PC-9 (cell line): ENCODE results near the gene POU1F1. TPM values are rescaled to one million over a fixed set of nuclear protein-coding genes. Genes with fewer than 3 reads are reported as not detected.
"Not testable (repeated sequence)": the region's sequence is repeated elsewhere in the genome, so short reads cannot be mapped to it uniquely, and the experiment has no call there.

Experiments
- BruUV-seq: library from RNA; stranded (reverse); fragments of 400-500 nt; replicated peaks from 2 replicates; lab custom pipeline; 2021; lab: Mats Ljungman, UMichigan
- CTCF ChIA-PET: fragments of 300-600 bp; sonication (Branson Sonifier 250); formaldehyde crosslinking; loops from one replicate; lab custom pipeline; 2022; ENCODE audit warnings: antibody characterized with exemption; lab: Charles Lee
- POLR2A ChIA-PET: fragments of 300-600 bp; sonication (Branson Sonifier 250); formaldehyde crosslinking; loops from one replicate; lab custom pipeline; 2022; ENCODE audit warnings: antibody characterized with exemption; ENCODE audit not compliant: unreplicated experiment; lab: Charles Lee
- DNase-seq, 2 experiments: peaks; one replicate each; pipeline versions ENCODE4 v3.0.0 to v3.0.0-alpha.2; 2015 to 2022; ENCODE audit warnings: mixed read lengths in 1 of 2
- H2AFZ ChIP-seq: fragments of 200-600 bp; sonication (generic); 2 replicates; pipeline ENCODE4 v1.8.1; 2017; ENCODE audit warnings: antibody characterized with exemption
- H3F3A ChIP-seq: fragments of 200-600 bp; sonication (generic); 2 replicates; pipeline ENCODE4 v1.8.1; 2017; ENCODE audit warnings: antibody characterized with exemption, mild to moderate bottlenecking, low read depth; ENCODE audit not compliant: insufficient read depth
- H3K27ac ChIP-seq: fragments of 200-600 bp; sonication (generic); 2 replicates; pipeline ENCODE4 v1.6.1; 2016; ENCODE audit warnings: mixed run types
- H3K27me3 ChIP-seq: fragments of 200-600 bp; sonication (generic); 2 replicates; pipeline ENCODE4 v1.6.1; 2016; ENCODE audit warnings: low read depth, mixed run types; ENCODE audit not compliant: insufficient read depth
- H3K36me3 ChIP-seq: fragments of 200-600 bp; sonication (generic); 2 replicates; pipeline ENCODE4 v1.6.1; 2016; ENCODE audit warnings: low read depth, mixed run types
- H3K4me1 ChIP-seq: fragments of 200-600 bp; sonication (generic); replicated peaks from 2 replicates; pipeline ENCODE4 v1.6.1; 2016; ENCODE audit warnings: mixed run types; ENCODE audit not compliant: insufficient read depth
- H3K4me2 ChIP-seq: fragments of 200-600 bp; sonication (generic); 2 replicates; pipeline ENCODE4 v1.6.1; 2017; ENCODE audit warnings: mixed run types
- H3K4me3 ChIP-seq: fragments of 200-600 bp; sonication (generic); 2 replicates; pipeline ENCODE4 v1.6.1; 2016; ENCODE audit warnings: mixed run types
- H3K79me2 ChIP-seq: fragments of 200-600 bp; sonication (generic); 2 replicates; pipeline ENCODE4 v1.6.1; 2017; ENCODE audit warnings: low read depth, mixed run types
- H3K9me2 ChIP-seq: fragments of 200-600 bp; sonication (generic); 2 replicates; pipeline ENCODE4 v1.8.1; 2017; ENCODE audit warnings: mild to moderate bottlenecking; ENCODE audit not compliant: insufficient read depth
- H3K9me3 ChIP-seq: fragments of 200-600 bp; sonication (generic); 2 replicates; pipeline ENCODE4 v1.8.1; 2016; ENCODE audit warnings: low read depth; ENCODE audit not compliant: insufficient read depth
- H4K20me1 ChIP-seq: fragments of 200-600 bp; sonication (generic); 2 replicates; pipeline ENCODE4 v1.8.1; 2017; ENCODE audit not compliant: insufficient read depth
- EZH2 ChIP-seq: fragments of 200-600 bp; sonication (generic); IDR thresholded peaks from 2 replicates; pipeline ENCODE4 v1.8.0; 2017; ENCODE audit warnings: antibody characterized with exemption, low read depth
- intact Hi-C: fragments of 100-400 bp; cut with micrococcal nuclease; formaldehyde crosslinking; loops from one replicate; pipeline ENCODE4 v1.10.0; 2022; ENCODE audit not compliant: unreplicated experiment
- total RNA-seq: library from RNA; stranded (reverse); gene quantifications from 2 replicates; pipeline ENCODE4 v1.2.3, GENCODE V29; 2021
- TF ChIP-seq, protein P1 (sequence below): fragments of 200-600 bp; sonication (generic); conservative IDR thresholded peaks from 2 replicates; pipeline ENCODE4 v1.6.1; 2017; ENCODE audit warnings: mixed run types, antibody characterized with exemption, mild to moderate bottlenecking, moderate library complexity

POU1F1 gene
- total RNA-seq, 1 experiment from 2014 or later = not detected

DNA sequence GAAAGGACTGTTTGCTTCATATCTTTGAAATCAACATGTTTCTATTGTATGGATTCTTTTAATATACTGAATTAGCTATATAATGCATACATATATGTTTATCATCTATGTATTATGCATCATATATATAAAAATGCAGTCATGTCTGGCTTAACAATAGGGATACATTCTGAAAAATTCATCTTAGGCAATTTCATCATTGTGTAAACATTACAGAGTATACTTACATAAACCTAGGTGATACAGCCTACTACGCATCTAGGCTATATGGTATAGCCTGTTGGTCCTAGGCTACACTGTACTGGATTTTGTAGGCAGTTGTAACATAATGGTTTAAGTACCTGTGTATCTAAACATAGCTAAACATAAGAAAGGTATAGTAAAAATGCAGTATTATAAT lies 27.6 kb downstream of the POU1F1 start:
- Histone ChIP-seq H3K9me3 (no peaks in the 10 kb centered on the region; the same call in 1 of the 2 replicates), H3K9me2 (no peaks in the 10 kb centered on the region), H3K4me2 (no peak overlapping the region), H4K20me1 (no peaks in the 10 kb centered on the region; the same call in none of the 2 replicates), H3K27me3 (no peaks in the 10 kb centered on the region), H2AFZ (no peak overlapping the region), H3K27ac (no peak overlapping the region), H3K4me3 (no peak overlapping the region), H3K36me3 (peaks cover 59% of the 10 kb centered on the region), H3K79me2 (peaks cover 25% of the 10 kb centered on the region), H3F3A (0 out of 2 replicates have a peak, but pooled peaks cover 6% of the 10 kb centered on the region), H3K4me1 (no peaks in the 10 kb centered on the region)
- DNase-seq = no peak
- intact Hi-C loops = no loop called here
- TF ChIP-seq, protein P1, sequence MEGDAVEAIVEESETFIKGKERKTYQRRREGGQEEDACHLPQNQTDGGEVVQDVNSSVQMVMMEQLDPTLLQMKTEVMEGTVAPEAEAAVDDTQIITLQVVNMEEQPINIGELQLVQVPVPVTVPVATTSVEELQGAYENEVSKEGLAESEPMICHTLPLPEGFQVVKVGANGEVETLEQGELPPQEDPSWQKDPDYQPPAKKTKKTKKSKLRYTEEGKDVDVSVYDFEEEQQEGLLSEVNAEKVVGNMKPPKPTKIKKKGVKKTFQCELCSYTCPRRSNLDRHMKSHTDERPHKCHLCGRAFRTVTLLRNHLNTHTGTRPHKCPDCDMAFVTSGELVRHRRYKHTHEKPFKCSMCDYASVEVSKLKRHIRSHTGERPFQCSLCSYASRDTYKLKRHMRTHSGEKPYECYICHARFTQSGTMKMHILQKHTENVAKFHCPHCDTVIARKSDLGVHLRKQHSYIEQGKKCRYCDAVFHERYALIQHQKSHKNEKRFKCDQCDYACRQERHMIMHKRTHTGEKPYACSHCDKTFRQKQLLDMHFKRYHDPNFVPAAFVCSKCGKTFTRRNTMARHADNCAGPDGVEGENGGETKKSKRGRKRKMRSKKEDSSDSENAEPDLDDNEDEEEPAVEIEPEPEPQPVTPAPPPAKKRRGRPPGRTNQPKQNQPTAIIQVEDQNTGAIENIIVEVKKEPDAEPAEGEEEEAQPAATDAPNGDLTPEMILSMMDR = no peak
- no peak for TF ChIP-seq EZH2
- ChIA-PET CTCF (no interaction called here), POLR2A (no interaction called here)
- BruUV-seq = no TSS peak

DNA sequence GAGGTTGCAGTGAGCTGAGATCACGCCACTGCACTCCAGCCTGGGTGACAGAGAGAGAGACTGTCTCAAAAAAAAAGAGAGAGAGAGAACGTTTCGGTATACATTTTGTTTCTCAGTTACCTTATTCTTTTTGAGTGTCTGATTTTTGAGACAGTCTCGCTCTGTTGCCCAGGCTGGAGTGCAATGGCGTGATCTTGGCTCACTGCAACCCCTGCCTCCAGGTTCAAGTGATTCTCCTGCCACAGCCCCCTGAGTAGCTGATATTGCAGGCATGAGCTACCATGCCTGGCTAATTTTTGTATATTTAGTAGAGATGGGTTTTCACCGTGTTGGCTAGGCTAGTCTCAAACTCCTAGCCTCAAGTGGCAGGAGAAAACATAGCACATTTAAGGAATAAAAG lies 28.2 kb downstream of the POU1F1 start:
- H3K79me2 ChIP-seq = peaks cover 30% of the 10 kb centered on the region
- H3K4me1 ChIP-seq, DNase-seq, H3K27ac ChIP-seq, intact Hi-C loops, H3K4me2 ChIP-seq, H3K9me2 ChIP-seq, H4K20me1 ChIP-seq, H2AFZ ChIP-seq, BruUV-seq, H3F3A ChIP-seq, H3K9me3 ChIP-seq, CTCF ChIA-PET, H3K4me3 ChIP-seq, H3K27me3 ChIP-seq: not testable (repeated sequence)
- POLR2A ChIA-PET = interaction anchor here (0.5 kb wide), 1 partner anchor 145 kb away, joined by 5 read pairs; no protein-coding TSS in a partner anchor
- peaks cover 53% of the 10 kb centered on the region for H3K36me3 ChIP-seq

DNA sequence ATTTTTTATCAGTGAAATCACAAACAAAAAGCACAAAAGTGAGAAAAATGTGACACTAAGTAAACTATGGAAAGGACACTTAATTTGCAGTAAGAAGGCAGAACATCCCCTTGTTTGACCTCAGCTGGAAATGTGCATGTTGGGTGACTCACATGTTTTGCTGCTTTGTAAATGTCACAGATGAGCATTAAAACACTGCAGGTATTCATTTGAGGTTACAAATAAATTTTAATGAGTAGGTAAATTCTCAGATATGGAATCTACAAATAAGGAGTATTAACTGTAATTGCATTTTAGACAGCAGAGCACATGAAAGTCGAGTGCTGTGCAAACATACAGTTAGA lies 29.0 kb downstream of the POU1F1 start:
- Histone ChIP-seq H3K27me3 (no peaks in the 10 kb centered on the region), H3K27ac (no peak overlapping the region), H3K4me1 (no peaks in the 10 kb centered on the region), H3K4me2 (no peak overlapping the region), H3K36me3 (peaks cover 45% of the 10 kb centered on the region), H2AFZ (no peak overlapping the region), H3K9me2 (no peaks in the 10 kb centered on the region), H3K79me2 (peaks cover 38% of the 10 kb centered on the region), H3F3A (0 out of 2 replicates have a peak, but pooled peaks cover 6% of the 10 kb centered on the region), H3K9me3 (no peaks in the 10 kb centered on the region; the same call in 1 of the 2 replicates), H3K4me3 (no peak overlapping the region), H4K20me1 (peaks cover 3% of the 10 kb centered on the region)
- ChIA-PET POLR2A (no interaction called here), CTCF (no interaction called here)
- DNase-seq = no peak
- no TSS peak for BruUV-seq
- intact Hi-C loops = no loop called here
- TF ChIP-seq, protein P1 = no peak
- no peak for TF ChIP-seq EZH2
